NCI-H1694 treated with DMSO at 0.1 percent for 48 hours (cell line): ENCODE data around the gene GNAI2.
"Not testable (repeated sequence)": the region's sequence is repeated elsewhere in the genome, so short reads cannot be mapped to it uniquely, and the experiment has no call there.

Experiments
- DNase-seq: peaks from one replicate; lab custom pipeline; 2025; lab: John Stamatoyannopoulos, UW

GNAI2 gene

DNA sequence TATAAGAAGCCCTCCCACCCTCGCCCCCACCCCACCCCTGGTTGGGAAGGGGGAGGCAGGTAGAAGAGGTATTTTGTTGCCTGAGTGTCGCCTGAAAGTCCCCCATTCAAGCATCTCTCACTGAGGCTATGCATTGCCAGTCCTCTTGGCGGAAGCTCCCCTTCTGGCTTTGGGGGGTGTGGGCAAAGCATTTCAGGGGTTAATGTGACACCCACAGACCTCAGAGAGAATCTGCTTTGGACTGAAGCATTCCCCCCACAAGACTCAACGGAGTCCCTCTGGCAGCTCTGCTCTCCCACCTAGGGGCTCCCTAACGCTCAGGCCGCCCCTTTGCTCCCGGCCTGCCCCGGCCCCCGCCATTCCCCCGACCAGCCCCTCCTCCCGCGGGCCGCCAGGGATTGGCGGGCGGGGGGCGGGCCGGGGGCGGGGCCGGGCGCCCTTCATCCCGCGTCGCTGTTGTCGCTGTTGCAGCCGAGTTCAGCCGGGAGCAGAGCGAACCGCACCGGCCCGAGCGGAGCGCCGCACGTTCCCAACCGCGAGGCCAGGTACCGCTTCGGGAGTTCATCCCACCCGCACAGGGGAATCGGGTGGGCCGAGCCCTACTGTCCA is 31.1 kb upstream of the GNAI2 start, which contains the start of gene SLC38A3:
TSS of gene SLC38A3 (plus strand) at position 468 of the 609 bp plus-strand sequence. CDS start 8,929 bp downstream, outside the sequence.
- peak; percentile 1 for DNase-seq

DNA sequence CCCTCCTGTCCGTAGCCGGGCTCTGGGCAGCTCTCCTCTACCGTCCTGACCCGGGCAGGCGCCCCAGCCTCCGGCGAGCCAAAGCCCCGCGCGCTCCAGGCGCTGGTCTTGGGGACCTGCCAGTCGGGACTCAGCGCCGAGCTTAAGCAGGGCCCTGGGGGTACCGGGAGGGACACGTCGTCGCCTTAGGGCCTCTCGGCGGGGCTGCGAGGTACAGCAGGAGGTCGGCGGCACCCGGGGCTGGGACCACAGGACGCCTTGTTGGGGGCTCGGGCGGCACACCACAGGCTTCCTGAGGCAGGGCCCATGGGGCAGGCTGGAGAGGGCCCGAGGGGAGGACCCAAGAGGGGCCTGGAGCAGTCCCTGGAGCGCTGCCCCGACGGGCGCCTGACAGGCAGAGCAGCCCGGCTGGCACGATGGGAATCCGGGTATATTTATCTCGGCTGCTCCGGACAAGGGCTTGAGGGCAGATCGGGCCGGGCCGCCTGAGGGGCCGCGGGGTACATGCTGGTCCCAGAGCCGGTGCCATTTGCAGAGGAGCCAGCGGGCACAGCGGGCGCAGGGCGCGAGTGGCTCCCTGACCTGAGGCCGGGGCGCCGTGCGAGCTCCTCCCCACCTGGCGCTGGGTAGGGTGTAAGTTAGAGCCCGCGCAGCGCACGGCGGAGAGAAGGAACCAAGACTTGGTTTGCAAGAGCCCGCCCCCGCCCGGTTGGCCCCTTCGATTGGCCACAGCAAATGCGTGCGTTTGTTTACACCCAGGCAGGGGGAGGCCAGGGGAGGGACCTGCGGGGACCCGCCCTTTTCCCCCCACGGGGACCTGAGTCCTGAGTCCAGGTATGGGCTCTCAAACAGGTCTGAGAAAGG is 30.4 kb upstream of the GNAI2 start:
- DNase-seq, result no peak

DNA sequence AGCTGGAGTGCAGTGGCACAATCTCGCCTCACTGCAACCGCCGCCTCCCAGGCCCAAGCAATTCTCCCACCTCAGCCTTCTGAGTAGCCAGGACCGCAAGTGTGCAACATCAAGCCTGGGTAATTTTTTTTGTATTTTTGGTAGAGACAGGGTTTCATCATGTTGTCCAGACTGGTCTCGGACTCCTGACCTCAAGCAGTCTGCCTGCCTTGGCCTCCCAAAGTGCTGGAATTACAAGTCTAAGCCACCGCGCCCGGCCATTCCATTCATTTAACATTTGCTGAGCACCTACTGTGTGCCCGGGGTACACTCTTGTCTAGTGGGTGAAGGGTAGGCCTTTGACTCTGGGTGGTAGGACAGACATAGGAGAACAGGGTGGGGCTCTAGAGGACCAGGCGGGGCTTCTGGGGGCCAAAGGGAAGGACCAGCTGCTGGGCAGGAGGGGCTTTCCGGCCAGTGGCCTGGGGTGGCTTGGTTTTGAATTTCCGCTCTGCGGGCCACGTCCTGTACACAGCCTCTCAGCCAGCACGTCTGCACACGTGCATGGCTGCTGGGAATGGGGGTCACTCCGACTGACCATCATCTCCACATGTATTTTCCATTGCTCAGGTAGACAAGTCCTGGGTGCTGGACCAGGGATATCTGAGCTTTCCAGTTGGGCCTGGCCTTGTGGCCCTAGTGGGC is 28.5 kb upstream of the GNAI2 start:
- no peak for DNase-seq

DNA sequence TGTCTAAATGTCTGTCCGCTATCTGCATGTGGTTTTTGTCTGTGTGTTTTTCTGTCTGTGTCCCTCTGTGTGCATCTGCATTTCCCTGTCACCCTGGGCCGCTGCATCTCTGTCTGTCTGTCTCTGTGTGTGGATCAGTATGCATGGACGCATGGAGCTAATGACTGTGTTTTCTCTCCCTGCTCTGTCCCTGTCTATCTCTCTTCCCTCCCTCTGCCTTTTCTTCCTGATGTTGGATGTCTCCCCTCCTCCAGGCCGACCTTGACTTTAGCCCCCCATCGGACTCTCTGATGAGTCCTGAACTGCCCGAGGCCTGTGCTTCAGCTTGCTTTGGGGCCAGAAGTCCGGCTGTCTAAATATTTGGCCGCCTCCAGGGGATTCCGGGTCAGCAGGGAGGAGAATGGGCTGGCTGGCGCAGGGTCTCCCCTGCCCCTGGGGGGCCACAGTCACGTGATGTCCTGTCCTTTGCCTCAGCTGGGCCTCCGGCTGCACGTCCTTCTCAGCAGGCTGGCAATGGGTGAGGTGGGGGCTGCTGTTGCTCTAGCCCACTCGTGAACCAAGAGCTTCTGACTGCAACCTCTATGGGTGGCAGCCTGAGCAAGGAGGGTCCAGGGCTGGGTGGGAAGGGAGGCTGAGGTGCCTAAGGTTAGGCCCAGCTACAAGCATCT is 27.2 kb upstream of the GNAI2 start:
- DNase-seq, result no peak

DNA sequence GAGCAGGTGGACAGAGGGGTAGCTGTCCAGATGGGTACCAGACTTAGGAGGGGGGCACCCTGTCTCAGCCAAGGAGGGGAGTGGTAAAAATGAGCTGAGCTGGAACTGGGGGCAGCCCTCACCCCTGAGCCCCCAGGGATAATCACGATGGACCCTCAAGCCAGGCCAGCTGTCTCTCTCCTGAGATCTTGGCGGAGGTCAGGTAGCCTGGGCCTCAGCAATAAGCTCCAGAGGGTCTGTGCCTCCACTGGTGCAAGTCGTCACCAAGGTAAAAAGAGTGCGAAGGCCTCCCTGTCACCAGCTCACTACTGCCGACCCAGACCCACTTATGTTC is 25.9 kb upstream of the GNAI2 start:
- DNase-seq, result no peak

DNA sequence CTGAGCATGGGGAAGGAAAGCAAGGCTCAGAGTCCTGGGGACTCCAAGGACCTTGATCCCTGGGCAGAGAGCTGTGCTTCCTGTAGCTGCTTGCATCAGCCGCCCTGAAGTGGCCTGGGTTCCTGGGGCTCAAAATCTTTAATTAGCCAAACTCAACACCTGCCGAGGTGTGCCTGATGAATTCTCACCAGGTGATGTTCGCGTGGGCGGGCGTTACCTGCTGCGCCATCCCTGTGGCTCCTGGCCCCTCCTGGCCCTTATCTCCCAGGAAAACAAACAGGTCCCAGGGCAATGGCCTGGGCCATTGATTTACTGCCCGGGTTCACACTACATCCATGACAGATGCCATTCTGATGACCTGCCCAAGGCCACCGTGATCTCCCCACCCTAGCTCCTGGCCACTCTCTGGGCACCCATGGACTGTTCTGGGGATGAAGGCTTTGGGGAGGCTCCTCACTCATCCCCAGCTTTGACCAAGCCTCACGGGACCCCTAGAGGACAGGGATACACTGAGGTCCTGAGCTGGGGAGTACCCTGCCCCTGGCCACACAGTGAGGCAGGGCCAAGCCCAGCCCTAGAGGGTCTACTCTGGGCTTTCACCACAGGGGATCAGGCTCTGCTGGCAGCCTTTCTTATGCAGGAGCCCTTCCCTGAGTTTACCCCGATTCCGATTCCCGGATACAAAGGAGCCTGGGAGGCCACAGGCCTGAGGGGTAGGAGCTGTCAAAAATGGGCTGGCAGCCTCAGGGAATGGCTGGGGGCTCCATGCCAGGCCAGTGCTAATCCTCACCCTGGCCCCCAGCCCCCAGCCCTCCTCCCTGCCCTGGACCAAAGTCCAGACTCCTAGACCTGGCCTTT is 25.3 kb upstream of the GNAI2 start:
- no peak for DNase-seq

DNA sequence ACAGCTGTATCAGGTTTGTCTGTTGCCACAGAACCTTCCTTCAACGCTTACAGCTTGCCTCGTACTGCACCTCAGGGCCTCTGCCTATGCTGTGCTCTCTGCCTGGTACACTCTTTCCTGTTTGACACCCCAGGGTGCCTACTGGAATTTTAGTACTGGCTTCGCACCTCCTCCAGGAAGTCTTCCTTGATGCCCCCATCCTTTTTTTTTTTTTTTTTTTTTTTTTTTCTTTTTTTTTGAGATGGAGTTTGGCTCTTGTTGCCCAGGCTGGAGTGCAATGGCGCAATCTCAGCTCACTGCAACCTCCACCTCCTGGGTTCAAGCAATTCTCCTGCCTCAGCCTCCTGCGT is 24.7 kb upstream of the GNAI2 start:
- not testable (repeated sequence) for DNase-seq

DNA sequence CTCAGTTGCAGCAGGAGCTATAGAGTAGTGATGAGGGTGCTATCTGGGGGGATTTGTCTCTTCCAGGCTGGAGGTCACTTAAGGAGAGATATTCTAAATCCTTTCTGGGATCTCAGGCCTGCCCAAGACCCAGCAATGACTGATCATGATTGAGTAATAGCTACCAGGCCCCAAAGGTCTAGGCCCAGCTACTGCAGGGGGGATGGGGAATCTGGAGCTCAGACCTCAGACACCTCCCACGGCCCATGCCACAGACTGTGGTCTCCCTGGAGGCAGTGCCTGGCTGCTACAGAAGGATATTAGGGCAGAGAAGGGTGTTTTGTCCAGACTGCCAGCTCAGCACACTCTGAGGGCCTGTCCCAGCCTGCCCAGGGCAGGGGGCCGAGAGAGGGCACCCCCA is 24.1 kb upstream of the GNAI2 start:
- DNase-seq, result no peak

DNA sequence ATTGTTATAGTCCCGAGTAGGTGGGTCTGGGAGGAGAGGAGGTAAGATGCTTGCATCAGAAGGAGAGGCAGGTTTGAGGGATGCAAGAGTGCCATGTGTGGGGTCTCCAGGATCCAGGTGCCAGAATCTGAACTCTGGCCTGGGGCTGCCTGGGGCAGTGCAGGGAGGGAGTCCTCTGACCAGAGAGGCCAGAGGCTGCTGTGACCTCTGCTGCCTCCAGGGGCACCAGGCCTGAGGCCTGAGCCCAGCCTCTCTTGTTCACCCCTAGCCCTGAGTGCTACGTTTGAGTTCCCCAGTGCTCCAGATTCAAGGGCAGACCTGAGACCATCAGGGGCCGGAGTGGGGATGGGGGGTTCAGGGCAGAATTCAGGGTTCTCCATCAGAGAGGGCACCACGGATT is 23.5 kb upstream of the GNAI2 start:
- DNase-seq, result no peak

DNA sequence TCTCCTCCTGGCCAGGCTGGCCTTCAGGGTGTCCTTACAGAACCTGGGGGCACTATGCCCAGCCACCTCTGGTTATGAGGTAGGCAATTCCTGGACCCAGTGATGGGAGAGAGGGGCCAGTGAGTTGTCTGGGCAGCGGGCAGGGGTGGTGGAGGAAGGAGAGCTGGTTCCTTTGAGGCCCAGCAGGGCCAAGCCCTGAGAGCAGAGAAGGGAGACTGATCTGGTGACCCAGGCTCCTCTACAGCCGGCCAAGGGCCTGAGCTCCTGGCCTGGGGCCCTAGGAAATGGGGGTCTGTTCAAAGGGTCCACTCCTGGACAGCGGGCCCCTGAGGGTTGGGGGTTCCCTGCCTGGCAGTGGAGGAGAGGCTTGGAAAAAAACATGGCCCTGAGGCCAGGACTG is 23.0 kb upstream of the GNAI2 start:
- DNase-seq, result no peak

DNA sequence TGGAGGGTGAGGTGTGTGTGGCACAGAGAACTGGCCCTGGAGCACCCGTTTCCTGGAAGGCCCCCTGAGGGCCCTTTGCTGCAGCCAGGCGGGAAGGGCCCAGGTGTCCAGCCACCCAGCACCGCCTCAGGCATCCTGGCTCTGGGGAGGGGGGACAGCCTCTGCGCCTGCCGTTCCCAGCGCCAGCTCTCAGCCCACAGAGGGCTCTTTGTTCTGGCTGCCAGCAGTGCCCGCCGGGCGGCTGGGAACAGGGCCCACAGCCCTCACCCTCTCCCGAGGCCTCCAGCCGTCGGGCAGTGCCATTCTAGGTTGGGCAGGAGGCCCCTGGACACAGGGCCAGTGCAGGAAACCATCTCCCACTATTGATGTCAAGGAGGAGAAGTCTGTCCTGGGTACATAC is 22.6 kb upstream of the GNAI2 start:
- DNase-seq, result no peak

DNA sequence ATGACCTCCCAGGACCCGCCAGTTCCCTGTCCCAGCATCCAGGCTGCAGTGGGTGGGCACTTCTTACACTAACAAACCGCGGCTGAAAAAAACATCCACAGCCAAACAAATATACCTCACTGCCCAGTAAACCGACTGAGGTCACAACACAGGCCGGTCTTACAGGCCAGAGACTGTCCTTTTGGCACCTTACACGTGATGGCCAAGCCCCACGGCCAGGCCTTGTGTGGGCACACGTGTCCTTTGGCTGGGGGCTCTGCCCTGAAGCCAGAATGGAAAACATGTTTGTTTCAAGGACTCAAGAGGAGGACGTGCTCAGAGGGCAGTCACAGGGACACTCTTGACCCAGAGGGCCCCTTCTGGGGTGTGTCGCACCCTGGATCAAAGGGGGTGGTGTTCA is 21.2 kb upstream of the GNAI2 start:
- DNase-seq, result no peak

DNA sequence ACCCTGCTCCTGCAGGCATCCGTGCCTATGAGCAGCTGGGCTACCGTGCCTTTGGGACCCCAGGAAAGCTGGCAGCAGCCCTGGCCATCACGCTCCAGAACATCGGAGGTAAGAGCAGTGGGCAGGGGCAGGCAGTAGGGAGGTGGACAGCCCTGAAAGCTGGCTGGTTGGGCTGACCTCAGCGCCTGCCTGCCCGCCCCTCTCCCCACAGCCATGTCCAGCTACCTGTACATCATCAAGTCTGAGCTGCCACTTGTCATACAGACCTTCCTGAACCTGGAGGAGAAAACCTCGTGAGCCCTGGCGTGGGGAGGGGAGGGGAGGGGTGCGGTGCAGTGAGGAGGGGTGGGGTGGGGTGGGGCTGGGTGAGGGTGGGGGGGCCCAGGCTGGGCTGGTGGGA is 20.5 kb upstream of the GNAI2 start:
- no peak for DNase-seq

DNA sequence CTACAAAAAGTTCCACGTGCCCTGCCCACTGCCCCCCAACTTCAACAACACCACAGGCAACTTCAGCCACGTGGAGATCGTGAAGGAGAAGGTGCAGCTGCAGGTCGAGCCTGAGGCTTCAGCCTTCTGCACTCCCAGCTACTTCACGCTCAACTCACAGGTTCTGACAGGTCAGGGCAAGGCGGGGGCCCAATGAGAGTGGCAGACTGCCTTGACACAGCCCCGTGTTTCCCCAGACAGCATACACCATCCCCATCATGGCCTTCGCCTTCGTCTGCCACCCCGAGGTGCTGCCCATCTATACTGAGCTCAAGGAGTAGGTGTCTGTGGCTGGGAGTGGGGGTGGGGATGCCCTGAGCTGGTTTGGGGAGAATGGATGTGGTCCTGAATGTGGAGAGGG is 18.3 kb upstream of the GNAI2 start:
- DNase-seq, result no peak

DNA sequence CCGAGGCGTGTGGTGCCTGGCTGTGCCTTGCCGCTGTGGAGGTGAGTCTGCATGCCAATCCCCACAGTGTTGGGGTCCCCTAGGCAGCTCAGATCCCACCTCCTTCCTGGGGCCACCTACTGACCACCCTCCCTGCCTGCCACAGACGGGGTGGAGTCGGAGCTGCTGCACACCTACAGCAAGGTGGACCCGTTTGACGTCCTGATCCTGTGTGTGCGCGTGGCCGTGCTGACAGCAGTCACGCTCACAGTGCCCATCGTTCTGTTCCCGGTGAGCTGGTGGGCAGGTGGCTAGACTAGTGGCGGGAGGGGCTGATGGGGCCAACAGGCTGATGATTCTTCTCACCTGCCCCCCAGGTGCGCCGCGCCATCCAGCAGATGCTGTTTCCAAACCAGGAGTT is 17.6 kb upstream of the GNAI2 start:
- DNase-seq, result no peak

DNA sequence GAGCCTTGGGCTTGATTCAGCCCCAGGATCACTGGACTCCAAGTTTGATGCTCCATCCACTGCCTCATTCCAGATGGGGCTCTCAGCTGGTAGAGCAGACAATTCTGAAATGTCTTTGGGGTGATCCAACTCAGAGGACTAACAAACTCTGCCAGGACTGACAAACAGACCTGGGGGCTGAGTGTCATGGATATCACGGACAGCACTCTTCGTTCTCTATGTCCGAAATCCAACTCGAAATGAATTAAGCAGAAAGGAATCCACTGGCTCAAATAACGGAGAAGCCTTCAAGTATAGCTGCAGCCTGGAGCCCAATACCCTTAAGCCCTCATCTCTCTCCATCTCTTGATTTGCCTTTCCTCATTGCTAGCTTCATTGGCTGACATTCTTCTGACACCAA is 16.7 kb upstream of the GNAI2 start:
- DNase-seq, result no peak

DNA sequence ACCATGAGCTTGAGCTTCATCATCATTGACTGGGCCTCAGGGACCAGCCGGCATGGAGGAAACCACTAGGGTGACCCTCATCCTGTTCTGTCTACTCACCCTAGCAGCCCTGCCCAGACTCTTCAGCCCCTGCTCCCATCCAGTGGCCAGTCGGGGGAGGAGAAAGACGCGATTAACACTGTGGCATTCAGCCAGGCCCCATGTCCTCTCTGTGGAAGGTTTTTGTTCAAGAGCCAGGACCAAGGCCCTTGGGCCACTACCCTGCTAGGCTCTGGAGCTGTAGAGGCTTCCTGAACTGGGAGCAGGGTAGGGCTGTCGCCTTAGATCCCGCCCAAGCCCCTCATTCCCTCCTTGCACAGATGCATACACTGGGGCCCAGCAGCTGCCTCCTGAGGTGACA is 15.9 kb upstream of the GNAI2 start:
- DNase-seq, result no peak

DNA sequence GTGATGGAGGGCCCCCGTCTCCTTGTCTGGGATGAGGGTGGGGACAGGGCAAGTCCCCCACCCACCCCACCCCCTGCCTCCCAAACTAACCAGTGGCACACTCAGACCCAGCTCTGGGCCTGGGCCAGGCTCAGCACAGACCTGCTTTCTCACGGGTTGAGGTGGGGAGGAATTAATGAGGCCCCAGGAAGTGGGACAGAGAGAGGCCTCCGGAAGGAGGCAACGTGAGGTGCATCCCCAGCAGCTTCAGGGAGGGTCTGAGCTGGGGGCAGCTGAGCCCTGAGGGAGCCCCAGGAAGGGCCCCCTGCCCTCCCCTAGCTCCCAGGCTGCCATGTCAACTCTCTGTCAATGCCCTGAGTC is 15.0 kb upstream of the GNAI2 start:
- DNase-seq, result no peak

DNA sequence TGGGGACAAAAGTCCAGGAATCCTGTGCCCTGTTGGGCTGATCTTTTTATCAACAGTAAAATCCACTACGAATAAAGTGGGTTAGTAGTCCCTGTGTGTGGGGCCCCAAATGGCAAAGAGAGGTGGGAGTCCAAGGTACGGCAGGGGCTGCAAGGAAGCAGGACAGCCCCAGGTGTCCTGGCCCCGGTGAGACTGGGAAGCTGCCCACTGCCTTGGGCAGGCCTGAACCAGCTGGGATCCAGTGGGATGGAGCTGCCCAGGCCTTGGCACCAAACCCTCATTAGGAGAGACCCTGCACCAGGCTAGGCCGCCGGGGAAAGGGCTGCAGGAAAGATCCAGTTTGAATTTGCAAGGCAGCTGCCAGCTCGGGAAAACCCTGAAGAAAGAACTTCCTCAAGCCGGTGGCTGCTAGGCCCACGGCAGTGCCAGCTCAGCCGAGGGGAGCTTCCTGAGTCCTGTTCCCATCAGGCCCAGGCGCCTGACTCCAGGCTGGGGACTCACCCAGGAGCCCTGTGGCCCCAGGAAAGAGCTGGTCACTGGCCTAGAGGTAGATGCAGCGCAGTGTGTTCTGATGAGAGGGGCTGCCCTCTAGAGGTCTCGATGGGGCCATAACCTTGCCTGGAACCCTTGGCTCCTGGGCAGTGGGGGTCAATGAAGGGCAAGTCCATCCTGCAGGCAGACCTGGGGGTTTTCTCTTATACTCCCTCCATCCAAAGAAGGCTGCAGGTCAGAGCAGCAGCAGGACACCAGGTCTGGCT is 14.4 kb upstream of the GNAI2 start:
- no peak for DNase-seq

DNA sequence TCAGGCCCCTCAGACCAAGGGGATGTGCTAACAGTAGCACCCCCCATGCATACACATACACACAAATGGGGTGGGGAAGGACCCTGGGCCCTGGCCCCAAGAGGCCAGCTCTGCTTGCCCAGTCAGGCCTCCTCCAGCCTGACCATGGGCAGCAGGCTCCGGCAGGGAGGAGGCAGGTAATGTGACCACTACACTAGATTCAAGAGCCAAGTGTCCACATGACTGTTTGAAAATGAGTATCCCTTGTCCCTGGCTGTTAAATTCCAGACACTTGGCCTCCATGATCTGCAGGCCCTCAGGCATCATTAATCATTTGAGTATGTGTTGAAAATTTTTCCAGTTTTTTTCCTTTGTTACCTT is 13.9 kb upstream of the GNAI2 start:
- DNase-seq, result no peak

DNA sequence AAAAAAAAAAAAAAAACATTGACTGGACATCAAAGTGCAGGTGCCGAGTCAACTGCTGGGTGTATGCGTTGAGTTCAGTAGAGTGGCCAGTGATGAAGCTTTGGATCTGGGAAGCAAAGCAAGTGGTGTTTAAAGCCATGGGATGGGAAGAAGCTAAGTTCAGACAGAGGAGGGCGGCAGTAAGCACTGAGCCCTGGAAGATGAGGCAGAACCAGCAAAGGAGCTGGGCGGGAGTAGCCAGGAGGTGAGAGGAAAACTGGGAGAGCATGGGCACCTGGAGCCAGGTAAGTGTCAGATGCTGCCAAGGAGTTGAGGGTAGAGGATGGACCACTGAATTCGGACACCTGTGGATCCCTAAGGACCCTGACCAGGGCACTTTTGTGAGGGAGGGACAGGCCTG is 11.4 kb upstream of the GNAI2 start:
- DNase-seq, result no peak
